GM21515 (cell line): Measurements from ENCODE around the gene MIX23.

Source experiments
- ATAC-seq: cut with Tn5 transposase; IDR thresholded peaks from one replicate; pipeline ENCODE4 v1.9.1; 2021; ENCODE audit not compliant: unreplicated experiment

MIX23 gene

DNA sequence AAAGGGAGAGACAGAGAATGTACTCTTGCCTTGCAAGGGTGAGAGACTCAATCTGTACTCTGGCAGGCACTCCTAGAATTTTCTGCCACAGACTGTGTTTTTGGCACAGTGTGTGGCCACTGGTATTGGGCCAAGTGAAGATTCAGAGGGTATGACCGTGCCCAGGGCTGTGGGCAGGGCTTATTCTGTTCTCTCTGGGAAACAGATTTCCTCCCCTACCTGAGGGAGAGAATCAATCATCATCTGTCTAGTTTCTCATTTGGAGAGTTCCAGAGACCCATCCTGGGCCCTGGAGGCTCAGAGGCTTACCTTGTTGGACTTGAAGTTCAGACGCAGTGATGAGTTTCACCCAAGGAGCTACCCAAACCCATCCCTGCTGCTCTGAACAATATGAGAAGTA lies 29.8 kb downstream of the MIX23 start:
- no peak for ATAC-seq

DNA sequence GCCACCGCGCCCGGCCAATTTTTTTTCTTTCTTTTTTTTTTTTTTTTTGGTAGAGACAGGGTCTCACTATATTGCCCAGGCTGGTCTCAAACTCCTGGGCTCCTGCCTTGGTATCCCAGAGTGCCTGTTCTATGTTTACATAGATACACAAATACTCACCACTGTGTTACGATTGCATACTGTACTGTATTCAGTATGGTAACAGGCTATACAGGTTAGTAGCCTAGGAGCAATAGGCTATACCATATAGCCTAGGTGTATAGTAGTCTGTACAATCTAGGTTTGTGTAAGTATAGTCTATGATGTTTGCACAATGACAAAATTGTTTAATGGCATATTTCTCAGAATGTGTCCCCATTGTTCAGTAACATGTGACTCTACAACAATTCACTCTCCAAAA lies 31.4 kb downstream of the MIX23 start:
- ATAC-seq, result no peak

DNA sequence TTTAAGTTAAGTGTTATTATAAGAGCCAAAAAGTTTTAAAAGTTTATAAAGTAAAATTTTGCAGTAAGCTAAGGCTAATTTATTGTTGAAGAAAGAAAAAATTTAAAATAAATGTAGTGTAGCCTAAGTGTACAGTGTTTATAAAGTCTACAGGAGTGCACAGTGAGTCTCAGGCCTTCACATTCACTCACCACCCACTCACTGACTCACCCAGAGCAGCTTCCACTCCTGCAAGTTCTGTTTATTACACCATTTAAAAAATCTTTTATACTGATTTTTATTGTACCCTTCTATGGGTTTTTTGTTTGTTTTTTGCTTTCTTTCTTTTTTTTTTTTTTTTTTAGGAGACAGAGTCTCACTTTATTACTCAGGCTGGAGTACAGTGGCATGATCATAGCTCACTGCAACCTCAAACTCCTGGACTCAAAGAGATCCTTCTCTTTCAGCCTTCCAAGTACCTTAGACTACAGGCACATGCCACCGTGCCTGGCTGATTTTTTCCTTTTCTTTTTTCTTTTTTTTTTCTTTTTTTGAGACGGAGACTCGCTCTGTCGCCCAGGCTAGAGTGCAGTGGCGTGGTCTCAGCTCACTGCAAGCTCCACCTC lies 32.1 kb downstream of the MIX23 start:
- no peak for ATAC-seq

DNA sequence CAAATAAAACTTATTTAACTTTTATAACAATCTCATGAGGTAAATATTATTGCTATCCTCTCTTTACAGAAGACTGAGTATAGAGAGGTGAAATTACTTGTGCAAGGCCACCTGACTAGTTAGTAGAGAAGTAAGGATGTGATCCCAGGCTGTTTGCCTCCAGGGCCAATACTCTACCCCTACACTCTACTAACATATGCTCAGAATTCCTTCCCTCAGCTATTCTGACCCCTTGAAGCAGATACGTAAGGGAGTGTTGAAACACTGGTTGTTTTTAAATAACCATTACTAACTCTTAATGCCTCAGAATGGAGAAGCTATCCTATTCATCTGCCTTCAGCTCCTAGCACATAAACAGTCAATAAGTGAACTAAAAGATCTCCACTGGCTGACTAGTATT lies 33.9 kb downstream of the MIX23 start:
- no peak for ATAC-seq

DNA sequence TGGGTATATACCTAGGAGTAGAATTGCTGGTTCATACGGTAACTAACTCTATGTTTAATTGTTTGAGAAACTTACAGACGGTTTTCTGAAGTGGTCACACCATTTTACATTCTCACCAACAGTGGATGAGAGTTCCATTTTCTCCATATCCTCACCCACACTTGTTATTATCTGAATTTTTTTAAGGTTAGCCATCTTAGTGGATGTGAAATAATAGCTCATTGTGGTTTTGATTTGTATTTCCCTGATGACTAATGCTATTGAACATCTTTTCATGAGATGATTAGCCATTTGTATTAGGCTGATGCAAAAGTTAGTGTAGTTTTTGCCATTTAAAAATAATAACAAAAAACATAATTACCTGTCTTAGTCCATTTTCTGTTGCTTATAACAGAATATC lies 39.4 kb downstream of the MIX23 start:
- ATAC-seq, result no peak

DNA sequence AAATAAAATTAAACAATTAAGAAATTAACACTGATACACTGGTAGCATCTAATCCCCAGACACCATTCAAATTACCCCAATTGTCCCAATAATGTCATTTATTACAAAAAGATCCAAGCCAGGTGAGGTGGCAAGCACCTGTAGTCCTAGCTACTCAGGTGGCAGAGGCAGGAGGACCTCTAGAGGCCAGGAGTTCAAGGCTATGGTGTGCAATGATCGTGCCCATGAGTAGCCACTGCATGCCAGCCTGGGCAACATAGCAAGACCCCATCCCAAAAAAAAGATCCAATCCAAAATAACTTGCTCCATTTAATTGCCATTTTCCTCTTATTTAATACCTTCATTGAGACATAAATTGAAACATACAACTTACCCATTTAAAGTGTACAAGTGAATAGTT lies 40.2 kb downstream of the MIX23 start:
- ATAC-seq, result no peak

DNA sequence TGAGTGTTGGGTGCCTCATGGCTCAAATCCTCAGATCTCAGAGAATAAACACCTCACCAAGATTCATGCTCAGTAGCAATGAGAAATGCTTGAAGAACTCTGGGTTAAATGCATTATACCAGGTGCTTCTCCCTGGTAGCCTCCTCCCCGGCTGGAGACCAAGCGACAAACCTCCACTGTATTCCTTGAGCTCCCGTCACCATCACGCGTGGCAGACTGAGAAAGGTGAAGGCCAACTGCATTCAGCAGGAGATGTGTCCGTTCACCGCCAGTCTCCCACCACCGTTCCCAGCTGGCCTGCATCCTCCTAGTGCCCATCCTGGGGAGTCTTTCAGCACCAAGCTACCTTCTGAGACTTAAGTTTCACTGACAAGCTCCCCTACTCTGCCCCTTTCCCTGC lies 50.5 kb downstream of the MIX23 start:
- ATAC-seq, result no peak

DNA sequence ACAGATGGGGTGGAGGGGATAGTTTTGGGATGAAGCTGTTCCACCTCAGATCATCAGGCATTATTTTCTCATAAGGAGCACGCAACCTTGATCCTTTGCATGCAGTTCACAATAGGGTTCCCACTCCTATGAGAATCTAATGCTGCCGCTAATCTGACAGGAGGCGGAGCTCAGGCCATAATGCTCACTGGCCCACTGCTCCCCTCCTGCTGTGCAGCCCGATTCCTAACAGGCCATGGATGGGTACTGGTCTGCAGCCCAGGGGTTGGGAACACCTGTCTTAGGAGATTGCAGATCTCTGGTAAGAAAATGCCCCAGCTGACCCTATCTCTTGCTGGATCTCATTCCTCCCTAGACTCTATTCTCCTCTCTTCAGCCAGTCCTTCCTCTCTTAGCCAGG lies 51.1 kb downstream of the MIX23 start:
- ATAC-seq, result no peak

DNA sequence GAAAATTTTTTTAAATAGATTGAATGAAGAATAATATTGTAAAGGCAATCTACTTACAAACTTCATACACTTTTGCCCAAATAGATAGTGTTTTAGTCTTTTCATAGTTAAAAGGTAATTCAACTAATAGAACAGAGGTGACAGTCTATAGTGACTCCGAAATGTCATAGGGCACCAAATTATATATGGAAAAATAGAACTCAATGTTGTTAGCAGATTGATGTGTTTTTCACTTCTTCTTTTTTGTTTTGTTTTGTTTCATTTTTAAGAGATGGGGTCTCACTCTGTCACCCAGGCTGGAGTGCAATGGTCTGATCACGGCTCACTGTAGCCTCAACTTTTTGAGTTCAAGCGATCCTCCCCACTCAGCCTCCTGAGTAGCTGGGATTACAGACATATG lies 57.3 kb downstream of the MIX23 start:
- no peak for ATAC-seq

DNA sequence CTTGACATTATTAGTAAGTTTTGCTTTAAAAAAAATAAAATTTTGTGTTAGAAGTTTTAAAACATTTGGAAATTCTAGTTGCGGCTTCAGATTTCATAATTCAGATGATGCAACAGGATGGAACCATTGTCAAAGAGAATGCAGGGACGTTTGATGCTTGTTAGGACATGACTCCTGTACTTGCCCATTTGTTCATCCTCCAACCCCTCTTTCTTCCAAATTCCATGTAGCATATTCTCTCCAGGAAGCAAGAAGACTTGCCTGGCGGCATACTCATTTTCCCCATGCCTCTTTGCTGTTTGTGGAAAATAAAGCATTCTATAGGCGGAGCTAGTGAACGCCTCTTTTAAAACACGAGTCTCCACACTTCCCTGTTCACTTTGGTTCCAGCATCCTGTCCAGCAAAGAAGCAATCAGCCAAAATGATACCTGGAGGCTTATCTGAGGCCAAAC lies 58.1 kb downstream of the MIX23 start, which contains the start of gene CSTA:
Gene CSTA (plus strand): TSS at position 378 of the 453 bp plus-strand sequence. CDS start 45 bp downstream, at position 423.
- ATAC-seq, result no peak

DNA sequence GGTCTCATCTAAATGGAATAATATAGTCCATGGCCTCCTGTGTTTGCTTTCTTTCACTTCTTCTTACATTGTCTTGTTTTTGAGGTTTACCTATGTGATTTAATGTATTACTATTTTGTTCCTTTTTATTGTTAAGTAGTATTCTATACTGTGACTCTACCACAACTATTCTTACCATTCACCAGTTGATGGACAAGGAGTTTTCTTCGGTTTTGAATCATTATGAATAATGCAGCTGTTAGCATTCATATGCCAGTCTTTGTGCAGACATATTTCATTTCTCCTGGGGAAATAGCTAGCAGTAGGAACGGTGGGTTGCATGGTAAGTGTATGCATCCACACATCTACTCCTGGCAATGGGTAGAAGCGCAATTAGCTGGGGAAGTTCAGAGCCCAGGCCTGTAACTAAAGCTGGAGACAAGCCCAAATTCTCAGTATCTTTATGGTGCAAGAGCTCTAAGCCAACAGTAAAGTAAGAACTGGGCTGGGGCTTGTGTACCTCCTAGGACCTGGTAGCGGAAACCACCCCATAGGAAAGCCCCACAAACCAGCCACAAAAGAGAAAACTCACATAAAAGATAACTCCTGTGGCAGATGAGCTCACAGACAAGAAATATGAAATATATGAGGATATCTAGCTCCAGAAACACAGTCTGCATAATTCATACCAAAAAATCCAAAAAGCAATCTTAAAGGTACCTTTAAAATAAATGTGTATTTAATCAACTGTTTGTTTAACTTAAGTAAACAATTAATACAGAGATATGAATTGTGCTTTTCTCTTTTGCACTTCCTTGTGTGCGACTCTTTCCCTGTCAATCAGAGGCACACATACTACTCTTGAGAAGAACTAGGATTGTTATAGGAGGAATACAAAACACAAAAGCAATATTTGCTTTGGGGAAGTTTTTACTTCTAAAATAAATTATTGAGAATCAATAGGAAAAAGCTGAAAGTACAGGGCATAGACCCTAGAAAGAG lies 60.6 kb downstream of the MIX23 start:
- no peak for ATAC-seq

DNA sequence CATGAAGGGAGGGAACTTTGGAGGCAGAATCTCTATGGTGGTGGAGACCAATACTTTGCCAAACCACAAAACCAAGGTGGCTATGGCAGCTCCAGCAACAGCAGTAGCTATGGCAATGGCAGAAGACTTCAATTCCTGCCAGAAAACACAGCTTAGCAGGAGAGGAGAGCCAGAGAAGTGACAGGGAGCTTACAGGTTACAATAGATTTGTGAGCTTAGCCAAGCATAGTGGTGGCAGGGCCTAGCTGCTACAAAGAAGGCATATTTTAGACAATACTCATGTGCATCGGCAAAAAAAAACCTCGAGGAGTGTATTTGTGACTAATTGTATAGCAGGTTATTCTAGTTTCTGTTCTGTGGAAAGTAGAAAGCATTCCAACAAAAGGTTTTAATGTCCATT lies 64.4 kb downstream of the MIX23 start:
- no peak for ATAC-seq

DNA sequence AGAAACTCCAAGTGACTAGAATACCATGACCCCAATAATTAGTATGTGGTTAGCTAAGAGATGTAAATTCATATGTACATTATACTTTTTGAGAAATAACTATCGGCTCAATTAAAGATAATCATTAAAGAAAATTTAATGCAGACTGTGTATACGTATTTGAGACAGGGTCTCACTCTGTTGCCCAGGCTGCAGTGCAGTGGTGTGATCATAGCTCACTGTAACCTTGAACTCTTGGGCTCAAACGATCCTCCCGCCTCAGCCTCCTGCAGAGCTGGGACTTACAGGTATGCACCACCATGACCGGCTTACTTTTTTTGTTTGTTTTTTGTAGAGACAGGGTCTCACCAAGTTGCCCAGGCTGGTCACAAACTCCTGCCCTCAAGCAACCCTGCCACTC lies 66.7 kb downstream of the MIX23 start:
- ATAC-seq, result no peak

DNA sequence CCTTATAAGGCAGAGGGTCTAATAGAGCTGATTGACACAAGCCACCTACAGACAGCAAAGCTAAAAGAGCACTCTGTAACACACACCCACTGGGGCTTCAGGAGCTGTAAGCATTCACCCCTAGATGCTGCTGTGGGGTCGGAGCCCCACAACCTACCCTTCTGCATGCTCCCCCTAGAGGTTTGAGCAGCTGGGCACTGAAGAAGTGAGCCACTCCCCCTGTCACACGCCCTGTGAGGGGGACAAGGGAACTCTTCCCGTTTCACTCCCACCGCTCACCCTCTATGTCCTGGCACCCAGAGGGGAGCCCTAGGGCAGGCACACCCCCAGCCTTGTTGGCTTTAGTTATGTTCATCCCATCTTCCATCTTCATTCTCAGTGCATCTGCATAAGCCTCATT lies 67.4 kb downstream of the MIX23 start:
- ATAC-seq, result no peak

DNA sequence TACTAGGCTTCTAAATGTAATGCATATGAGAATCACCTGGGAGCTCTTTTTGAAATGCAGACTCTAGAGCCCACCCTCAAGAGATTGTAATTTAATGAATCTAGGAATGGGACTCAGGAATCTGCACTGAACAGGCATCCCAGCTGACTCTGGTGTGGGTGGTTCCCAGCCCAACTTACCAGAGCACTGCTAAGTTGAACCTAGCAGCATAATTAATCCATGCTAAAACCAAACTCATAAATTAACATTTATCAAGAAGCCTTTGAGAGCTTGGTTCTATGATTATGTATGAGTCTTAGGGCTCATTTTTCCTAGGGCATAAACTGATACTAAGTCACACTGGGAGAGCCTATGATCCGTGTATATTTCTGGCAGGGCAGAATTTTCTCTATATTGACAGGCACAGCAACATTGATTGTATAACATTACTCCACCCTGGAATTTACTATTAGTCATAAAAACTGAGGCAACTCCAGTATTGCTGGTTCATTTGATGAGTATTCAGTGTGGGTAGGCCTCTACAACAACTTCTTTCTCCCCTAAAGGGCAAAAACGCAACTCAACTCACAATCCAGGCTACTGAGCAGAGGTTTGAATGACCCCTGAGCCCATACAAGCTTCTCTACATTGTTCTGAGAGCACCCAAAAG lies 68.7 kb downstream of the MIX23 start:
- ATAC-seq, result no peak

DNA sequence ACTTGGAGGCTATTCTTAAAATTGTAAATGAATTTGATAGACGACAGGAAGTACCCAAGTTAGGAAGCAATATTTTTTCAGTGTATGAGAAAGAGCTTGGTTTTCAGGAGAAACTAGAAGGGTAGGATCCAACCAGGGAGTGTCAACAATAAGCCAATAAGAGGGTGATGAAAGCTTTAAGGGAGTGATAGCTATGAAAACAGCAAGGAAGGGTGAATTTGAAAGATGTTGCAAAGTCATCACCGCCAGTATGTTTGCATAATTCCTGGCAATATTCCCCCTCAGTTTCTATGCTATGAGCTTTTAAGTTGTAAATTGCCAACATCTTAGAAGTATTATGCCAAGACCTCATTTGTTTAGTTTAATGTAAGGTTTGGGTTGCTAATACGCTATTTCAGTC lies 69.8 kb downstream of the MIX23 start:
- no peak for ATAC-seq

DNA sequence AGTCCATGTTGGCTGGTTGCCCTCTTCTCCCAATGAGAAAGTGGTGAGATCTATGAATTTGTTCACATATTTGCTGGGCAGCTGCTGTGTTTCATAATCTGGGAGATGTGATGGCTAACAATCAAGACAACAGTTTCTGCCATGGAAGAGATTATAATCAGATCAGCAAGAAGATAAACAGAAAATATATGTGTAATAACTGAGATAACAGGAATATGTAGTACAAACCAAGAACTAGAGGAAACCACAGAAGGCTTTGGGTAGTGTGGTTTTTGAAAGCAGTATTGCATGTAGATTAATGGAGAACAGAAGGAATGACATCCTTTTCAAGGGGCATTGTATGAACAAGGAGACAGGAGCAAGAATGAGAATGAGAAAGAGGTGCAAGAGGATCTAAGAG lies 70.2 kb downstream of the MIX23 start:
- no peak for ATAC-seq

DNA sequence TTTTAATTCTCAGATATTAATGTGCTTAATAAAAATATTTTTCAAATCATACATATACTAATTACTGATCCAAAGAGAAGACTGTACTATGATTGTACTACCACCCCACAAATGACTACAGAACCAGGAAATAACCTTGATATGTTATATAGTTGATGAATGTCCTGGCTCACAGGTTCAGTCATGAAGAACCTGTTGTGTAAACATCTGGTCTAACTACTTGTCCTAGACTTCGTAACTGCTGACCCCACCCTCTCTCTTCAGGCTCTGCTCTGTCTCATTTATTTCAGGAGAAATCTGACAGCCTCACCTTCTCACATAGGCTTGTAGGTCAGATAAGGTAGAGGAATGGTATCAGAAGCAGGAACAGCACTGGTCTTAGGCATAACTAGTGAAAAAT lies 72.7 kb downstream of the MIX23 start:
- ATAC-seq, result no peak
